Ascending aorta (tissue), 2 donors: ENCODE data around the gene EOGT. TPM values are rescaled to one million over a fixed set of nuclear protein-coding genes. Genes with fewer than 3 reads are reported as not detected.

Experiments used
- DNase-seq, 2 donors: peaks; one replicate each; pipeline ENCODE4 v3.0.0-alpha.2; 2019; ENCODE audit warnings: low spot score in 2 of 2
- H3K27ac ChIP-seq, 2 donors: fragments of 200-600 bp; sonication (generic); one replicate each; pipeline ENCODE4 v1.5.1; 2016 to 2017; ENCODE audit warnings: mild to moderate bottlenecking in 1 of 2
- H3K27me3 ChIP-seq: fragments of 200-600 bp; sonication (generic); one replicate; pipeline ENCODE4 v1.5.1; 2017
- H3K36me3 ChIP-seq, 2 donors: fragments of 200-600 bp; sonication (generic); one replicate each; pipeline ENCODE4 v1.5.1; 2016
- H3K4me1 ChIP-seq, 2 donors: fragments of 200-600 bp; sonication (generic); one replicate each; pipeline ENCODE4 v1.5.1; 2016 to 2017; ENCODE audit warnings: mild to moderate bottlenecking in 1 of 2
- H3K4me3 ChIP-seq, 2 donors: fragments of 200-600 bp; sonication (generic); one replicate each; pipeline ENCODE4 v1.5.1; 2016 to 2017; ENCODE audit warnings: mild to moderate bottlenecking in 1 of 2
- H3K9me3 ChIP-seq, 2 donors: fragments of 200-600 bp; sonication (generic); one replicate each; pipeline ENCODE4 v1.5.1; 2016
- CTCF ChIP-seq, 3 experiments: fragments of 200-600 bp in 2 of 3; fragments of 450-650 bp in 1 of 3; sonication (generic) in 2 of 3; IDR thresholded peaks; one replicate each; pipeline ENCODE4 v1.5.1; 2016 to 2019; ENCODE audit warnings: antibody characterized with exemption in 3 of 3, mild to moderate bottlenecking in 1 of 3, moderate library complexity in 1 of 3
- intact Hi-C: fragments of 100-400 bp; cut with DNase I; formaldehyde crosslinking; loops from one replicate; pipeline ENCODE4 v1.15.1; 2023
- total RNA-seq: library from RNA; depleted of rRNA; stranded (reverse); fragments of >200 nt; gene quantifications from one replicate; pipeline ENCODE4 v1.1.0, GENCODE V29; 2016

Gene EOGT
- total RNA-seq, 1 donor from 2014 or later = 50.4 TPM

DNA sequence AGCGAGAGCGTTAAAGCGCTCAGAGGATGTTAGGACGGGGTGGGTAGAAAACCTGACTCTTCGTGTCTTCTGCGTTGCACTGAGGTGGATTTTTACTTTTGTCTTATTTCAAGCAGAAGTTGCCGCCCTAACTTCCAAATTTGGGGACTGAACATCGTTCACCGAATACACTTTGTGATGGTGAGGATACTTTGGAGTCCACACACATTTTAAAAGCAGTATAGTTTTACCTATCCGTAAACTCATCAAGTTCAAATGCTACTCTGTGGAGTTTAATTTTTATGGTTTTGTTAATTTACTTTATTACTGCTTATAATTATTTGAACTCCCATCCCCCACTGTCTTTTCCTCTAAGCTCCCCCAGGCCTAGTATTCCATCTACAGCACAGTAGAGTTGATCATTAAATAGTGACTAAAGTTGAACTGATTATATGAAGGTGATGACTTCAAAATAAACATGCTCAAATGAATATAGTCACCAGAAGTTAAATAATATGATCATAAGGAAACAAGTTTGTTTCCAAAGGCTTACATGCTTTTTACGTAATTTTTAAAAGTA lies 617 bp upstream of the EOGT start:
- H3K36me3 ChIP-seq = peaks cover 0 to 3% of the 10 kb centered on the region in 2 donors
- no peak for TF ChIP-seq CTCF (IDR thresholded peaks at IDR 0.05)
- peaks cover 0 to 26% of the 10 kb centered on the region in 2 donors for H3K4me1 ChIP-seq
- H3K9me3 ChIP-seq = no peaks in the 10 kb centered on the region
- peak overlapping the region; percentile 77 to 91 for H3K4me3 ChIP-seq
- H3K27me3 ChIP-seq = no peaks in the 10 kb centered on the region
- intact Hi-C loops = loop anchor here (1.0 kb wide), 1 partner anchor 38 kb away; the partner anchor contains the start of gene TMF1
- DNase-seq = no peak
- H3K27ac ChIP-seq = peak overlapping the region; percentile 99 to 100

DNA sequence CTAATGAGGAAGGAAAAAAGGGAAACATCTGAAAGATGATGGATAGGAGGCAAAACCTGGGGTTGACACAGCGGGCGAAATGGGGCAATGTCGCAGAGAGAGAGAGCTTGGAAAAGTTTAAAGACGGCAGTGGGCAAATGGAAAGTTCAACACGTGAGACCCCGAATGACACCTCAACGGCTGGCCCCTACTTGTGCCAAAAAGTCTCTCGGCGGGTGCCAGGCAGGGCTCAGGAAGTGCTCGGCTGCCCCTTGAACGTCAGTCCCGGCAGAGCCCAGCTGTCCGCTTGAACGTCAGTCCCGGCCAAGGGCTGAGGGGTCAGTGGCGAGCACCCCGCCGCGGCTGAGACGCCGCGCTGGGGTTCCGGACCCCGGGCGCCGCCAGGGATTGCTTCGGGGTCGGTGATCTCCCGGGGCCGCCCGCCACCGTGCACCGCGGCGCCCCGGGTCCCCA lies 658 bp downstream of the EOGT start:
- peak overlapping the region; percentile 99 to 100 for H3K27ac ChIP-seq
- H3K4me1 ChIP-seq = peaks cover 0 to 35% of the 10 kb centered on the region in 2 donors
- H3K9me3 ChIP-seq = no peaks in the 10 kb centered on the region
- peak; percentile 11 to 85 for DNase-seq
- peaks cover 0 to 10% of the 10 kb centered on the region in 2 donors for H3K36me3 ChIP-seq
- peak overlapping the region; percentile 77 to 91 for H3K4me3 ChIP-seq
- TF ChIP-seq CTCF (IDR thresholded peaks at IDR 0.05) = peak in 2 of 3 experiments; percentile 5 to 12
- no peaks in the 10 kb centered on the region for H3K27me3 ChIP-seq
- intact Hi-C loops = loop anchor here (1.0 kb wide), 1 partner anchor 67 kb away; the partner anchor contains the start of gene UBA3

DNA sequence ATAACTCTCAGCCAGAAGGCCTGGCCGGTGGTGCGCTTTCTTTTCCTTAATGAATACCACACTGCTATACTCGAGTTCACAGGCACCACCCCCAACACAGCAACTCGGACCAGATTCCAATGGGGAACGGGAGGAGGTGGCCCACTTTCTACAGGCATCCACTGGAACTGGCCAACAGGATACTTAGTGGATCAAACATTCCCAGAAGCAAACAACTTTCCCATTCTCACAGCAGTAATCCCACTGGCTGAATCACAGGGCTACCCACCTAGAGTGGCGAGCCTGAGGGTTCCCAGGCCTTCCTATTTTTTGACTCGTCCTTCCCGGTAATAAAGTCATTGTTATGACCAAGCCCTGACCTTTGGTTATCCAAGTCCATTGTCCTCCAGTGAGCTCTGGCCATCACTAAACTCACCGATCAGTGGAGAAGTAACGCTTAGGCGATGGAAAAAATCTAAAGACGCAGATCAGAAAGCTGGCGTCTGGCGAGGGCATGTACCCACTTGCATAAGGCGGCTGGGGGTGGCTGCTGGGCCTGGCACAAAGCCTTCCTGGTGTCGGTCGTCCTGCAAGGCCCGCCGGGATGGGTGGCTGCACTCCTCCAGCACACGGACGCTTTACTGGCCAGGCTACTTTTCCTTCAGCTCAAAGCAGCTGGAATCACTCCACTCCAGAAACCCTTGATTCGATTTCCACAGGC lies 1.2 kb downstream of the EOGT start:
- Histone ChIP-seq H3K9me3 (no peaks in the 10 kb centered on the region), H3K27ac (peak overlapping the region; percentile 99 to 100)
- DNase-seq = peak in 1 of 2 donors; percentile 83

GRCh38 chr3:69011096-69011730 lies 2.3 kb downstream of the EOGT start:
- DNase-seq = no peak
- no peaks in the 10 kb centered on the region for H3K9me3 ChIP-seq
- intact Hi-C loops = no loop called here
- no peaks in the 10 kb centered on the region for H3K27me3 ChIP-seq
- peak overlapping the region; percentile 77 to 91 for H3K4me3 ChIP-seq
- no peak for TF ChIP-seq CTCF (IDR thresholded peaks at IDR 0.05)
- H3K4me1 ChIP-seq = peaks cover 0 to 43% of the 10 kb centered on the region in 2 donors
- peaks cover 5 to 17% of the 10 kb centered on the region in 2 donors for H3K36me3 ChIP-seq
- peak overlapping the region; percentile 99 to 100 for H3K27ac ChIP-seq

More for the DNA sequence above, 1.2 kb downstream of the EOGT start:
- no peaks in the 10 kb centered on the region for H3K27me3 ChIP-seq
- no peak for TF ChIP-seq CTCF (IDR thresholded peaks at IDR 0.05)
- peaks cover 0 to 35% of the 10 kb centered on the region in 2 donors for H3K4me1 ChIP-seq
- H3K4me3 ChIP-seq = peak overlapping the region; percentile 77 to 91
- intact Hi-C loops = no loop called here
- peaks cover 0 to 10% of the 10 kb centered on the region in 2 donors for H3K36me3 ChIP-seq

GRCh38 chr3:69009559-69010410 lies 3.7 kb downstream of the EOGT start:
- Histone ChIP-seq H3K4me1 (peaks cover 3 to 45% of the 10 kb centered on the region in 2 donors), H3K4me3 (peak overlapping the region; percentile 3 to 91), H3K27ac (peak overlapping the region; percentile 99 to 100), H3K27me3 (no peaks in the 10 kb centered on the region), H3K9me3 (no peaks in the 10 kb centered on the region), H3K36me3 (peaks cover 5 to 29% of the 10 kb centered on the region in 2 donors)
- intact Hi-C loops = no loop called here
- no peak for TF ChIP-seq CTCF (IDR thresholded peaks at IDR 0.05)
- peak in 1 of 2 donors; percentile 79 for DNase-seq
